ENCODE measurements around the gene KNSTRN.

The KNSTRN gene

GRCh38 chr15:40367371-40367685 lies 15.2 kb upstream of the KNSTRN start:
- no peak for DNase-seq

GRCh38 chr15:40367686-40368611 lies 14.6 kb upstream of the KNSTRN start:
- peak; percentile 97 for DNase-seq

- DNase-seq, result no peak
These were observed 13.6 kb upstream of the KNSTRN start for GRCh38 chr15:40368719-40369473.

- DNase-seq, result no peak
These were observed 13.0 kb upstream of the KNSTRN start for GRCh38 chr15:40369474-40369869.

- DNase-seq, result no peak
These were observed 12.6 kb upstream of the KNSTRN start for GRCh38 chr15:40369971-40370370.

- no peak for DNase-seq
These were observed 9.5 kb upstream of the KNSTRN start for GRCh38 chr15:40372981-40373380.

- DNase-seq, result no peak
These were observed 4.9 kb upstream of the KNSTRN start for GRCh38 chr15:40377606-40378005.

- DNase-seq, result no peak
These were observed 3.1 kb upstream of the KNSTRN start for GRCh38 chr15:40379374-40379773.

GRCh38 chr15:40379853-40380252 lies 2.7 kb upstream of the KNSTRN start:
- peak; percentile 44 for DNase-seq

- DNase-seq, result no peak
These were observed 1.9 kb upstream of the KNSTRN start for GRCh38 chr15:40380636-40381035.

GRCh38 chr15:40381818-40382529 lies 547 bp upstream of the KNSTRN start:
- no peak for DNase-seq

GRCh38 chr15:40386480-40386879 lies 4.0 kb downstream of the KNSTRN start:
- no peak for DNase-seq

GRCh38 chr15:40388941-40389823 lies 6.7 kb downstream of the KNSTRN start:
- no peak for DNase-seq

- DNase-seq, result no peak
These were observed 7.5 kb downstream of the KNSTRN start for GRCh38 chr15:40389824-40390595.

- DNase-seq, result no peak
These were observed 10.7 kb downstream of the KNSTRN start for GRCh38 chr15:40392986-40393948.

- DNase-seq, result no peak
These were observed 15.3 kb downstream of the KNSTRN start for GRCh38 chr15:40397688-40398412.

- no peak for DNase-seq
These were observed 15.9 kb downstream of the KNSTRN start for GRCh38 chr15:40398413-40398873.

GRCh38 chr15:40399370-40399769 lies 16.8 kb downstream of the KNSTRN start:
- DNase-seq, result no peak
